Loucy (cell line): ENCODE results near the gene PKIB.
"Not testable (repeated sequence)": the region's sequence is repeated elsewhere in the genome, so short reads cannot be mapped to it uniquely, and the experiment has no call there.

ENCODE experiments used
- H2AFZ ChIP-seq: fragments of 200-600 bp; sonication (generic); 2 replicates; pipeline ENCODE4 v1.6.0; 2016; ENCODE audit warnings: antibody characterized with exemption, mild to moderate bottlenecking, low read length, moderate library complexity
- H3F3A ChIP-seq: fragments of 200-600 bp; 2 replicates; pipeline ENCODE4 v1.6.0; 2016; ENCODE audit warnings: antibody characterized with exemption, low read depth, mild to moderate bottlenecking
- H3K27me3 ChIP-seq: fragments of 200-600 bp; sonication (generic); 2 replicates; pipeline ENCODE4 v1.6.1; 2014; ENCODE audit warnings: low read length, mild to moderate bottlenecking; ENCODE audit not compliant: insufficient read depth, poor library complexity, severe bottlenecking
- H3K36me3 ChIP-seq: fragments of 200-600 bp; sonication (generic); 2 replicates; pipeline ENCODE4 v1.6.1; 2016; ENCODE audit warnings: low read length; ENCODE audit not compliant: insufficient read depth
- H3K4me1 ChIP-seq: fragments of 200-600 bp; sonication (generic); 2 replicates; pipeline ENCODE4 v1.5.1; 2014; ENCODE audit warnings: low read length, mild to moderate bottlenecking; ENCODE audit not compliant: insufficient read depth, poor library complexity, severe bottlenecking
- H3K4me2 ChIP-seq: fragments of 200-600 bp; sonication (generic); 2 replicates; pipeline ENCODE4 v1.6.0; 2014; ENCODE audit warnings: antibody characterized with exemption, low read length, low read depth, mild to moderate bottlenecking; ENCODE audit not compliant: poor library complexity, severe bottlenecking
- H3K4me3 ChIP-seq: fragments of 200-600 bp; sonication (generic); 2 replicates; pipeline ENCODE4 v1.5.1; 2014; ENCODE audit warnings: low read length, mild to moderate bottlenecking, mixed read lengths; ENCODE audit not compliant: poor library complexity, severe bottlenecking
- H3K79me2 ChIP-seq: fragments of 200-600 bp; sonication (generic); 2 replicates; pipeline ENCODE4 v1.6.1; 2014; ENCODE audit warnings: low read length; ENCODE audit not compliant: insufficient read depth
- H3K9ac ChIP-seq: fragments of 200-600 bp; sonication (generic); 2 replicates; pipeline ENCODE4 v1.6.0; 2014; ENCODE audit warnings: mild to moderate bottlenecking, low read depth, low read length, moderate library complexity; ENCODE audit not compliant: poor library complexity, severe bottlenecking
- H3K9me2 ChIP-seq: fragments of 200-600 bp; sonication (generic); replicated peaks from 2 replicates; pipeline ENCODE4 v1.6.1; 2016; ENCODE audit warnings: low read depth, low read length, mixed read lengths
- H3K9me3 ChIP-seq: fragments of 200-600 bp; sonication (generic); 2 replicates; pipeline ENCODE4 v1.6.1; 2014; ENCODE audit warnings: mild to moderate bottlenecking, antibody characterized with exemption, low read length, low read depth; ENCODE audit not compliant: insufficient read depth
- H4K20me1 ChIP-seq: fragments of 200-600 bp; sonication (generic); 2 replicates; pipeline ENCODE4 v1.6.0; 2014; ENCODE audit warnings: antibody characterized with exemption, low read length, mild to moderate bottlenecking; ENCODE audit not compliant: insufficient read depth, poor library complexity, severe bottlenecking
- EZH2phosphoT487 ChIP-seq: fragments of 200-600 bp; IDR thresholded peaks from 2 replicates; pipeline ENCODE4 v1.6.1; 2018; ENCODE audit warnings: antibody characterized with exemption, mild to moderate bottlenecking, moderate library complexity, borderline replicate concordance
- TF ChIP-seq, protein P1 (sequence below): fragments of 200-600 bp; sonication (generic); conservative IDR thresholded peaks from 2 replicates; pipeline ENCODE4 v1.5.1; 2014; ENCODE audit warnings: mild to moderate bottlenecking, antibody characterized with exemption, low read length

The PKIB gene

DNA sequence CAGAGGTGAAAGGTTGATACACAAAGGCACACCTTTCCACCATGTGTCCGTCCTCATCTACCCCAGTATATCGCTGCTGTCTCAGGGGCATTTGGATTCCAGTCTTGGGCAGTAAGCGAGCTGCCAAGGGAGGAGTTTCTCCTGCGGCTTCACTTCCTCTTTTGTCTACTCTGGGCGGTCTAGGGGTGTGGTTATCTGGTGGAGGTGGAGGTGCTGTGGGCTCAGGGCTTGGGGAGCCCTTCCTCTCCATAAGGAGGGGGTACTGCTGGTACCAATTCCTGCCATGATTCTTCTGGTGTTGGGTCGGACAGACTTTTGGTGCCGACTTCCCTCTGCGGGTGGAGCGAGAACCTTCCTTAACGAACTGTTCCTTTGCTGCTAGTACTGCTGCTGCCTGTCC, 137.4 kb downstream of the PKIB start:
- H3K4me3 ChIP-seq = no peak overlapping the region
- no peak overlapping the region for H2AFZ ChIP-seq
- H4K20me1 ChIP-seq = no peaks in the 10 kb centered on the region
- no peaks in the 10 kb centered on the region for H3F3A ChIP-seq
- TF ChIP-seq, protein P1, sequence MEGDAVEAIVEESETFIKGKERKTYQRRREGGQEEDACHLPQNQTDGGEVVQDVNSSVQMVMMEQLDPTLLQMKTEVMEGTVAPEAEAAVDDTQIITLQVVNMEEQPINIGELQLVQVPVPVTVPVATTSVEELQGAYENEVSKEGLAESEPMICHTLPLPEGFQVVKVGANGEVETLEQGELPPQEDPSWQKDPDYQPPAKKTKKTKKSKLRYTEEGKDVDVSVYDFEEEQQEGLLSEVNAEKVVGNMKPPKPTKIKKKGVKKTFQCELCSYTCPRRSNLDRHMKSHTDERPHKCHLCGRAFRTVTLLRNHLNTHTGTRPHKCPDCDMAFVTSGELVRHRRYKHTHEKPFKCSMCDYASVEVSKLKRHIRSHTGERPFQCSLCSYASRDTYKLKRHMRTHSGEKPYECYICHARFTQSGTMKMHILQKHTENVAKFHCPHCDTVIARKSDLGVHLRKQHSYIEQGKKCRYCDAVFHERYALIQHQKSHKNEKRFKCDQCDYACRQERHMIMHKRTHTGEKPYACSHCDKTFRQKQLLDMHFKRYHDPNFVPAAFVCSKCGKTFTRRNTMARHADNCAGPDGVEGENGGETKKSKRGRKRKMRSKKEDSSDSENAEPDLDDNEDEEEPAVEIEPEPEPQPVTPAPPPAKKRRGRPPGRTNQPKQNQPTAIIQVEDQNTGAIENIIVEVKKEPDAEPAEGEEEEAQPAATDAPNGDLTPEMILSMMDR = no peak
- no peak for TF ChIP-seq EZH2phosphoT487
- no peak overlapping the region for H3K9ac ChIP-seq
- no peak overlapping the region for H3K4me2 ChIP-seq
- no peaks in the 10 kb centered on the region for H3K36me3 ChIP-seq
- no peaks in the 10 kb centered on the region for H3K27me3 ChIP-seq
- H3K9me3 ChIP-seq = no peaks in the 10 kb centered on the region
- peaks cover 5% of the 10 kb centered on the region for H3K4me1 ChIP-seq
- H3K9me2 ChIP-seq = no peaks in the 10 kb centered on the region
- H3K79me2 ChIP-seq = no peaks in the 10 kb centered on the region

DNA sequence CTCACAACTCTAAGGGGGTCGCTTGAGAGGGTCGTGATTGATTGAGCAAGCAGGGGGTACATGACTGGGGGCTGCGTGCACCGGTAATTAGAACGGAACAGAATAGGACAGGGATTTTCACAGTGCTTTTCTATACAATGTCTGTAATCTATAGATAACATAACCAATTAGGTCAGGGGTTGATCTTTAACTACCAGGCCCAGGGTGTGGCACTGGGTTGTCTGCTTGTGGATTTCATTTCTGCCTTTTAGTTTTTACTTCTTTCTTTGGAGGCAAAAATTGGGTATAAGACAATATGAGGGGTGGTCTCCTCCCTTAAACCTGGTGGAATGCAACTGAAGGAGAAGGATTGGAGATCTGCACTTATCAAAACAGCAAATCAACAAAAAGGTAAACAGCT, 138.7 kb downstream of the PKIB start:
- not testable (repeated sequence) for H4K20me1 ChIP-seq, H3K9ac ChIP-seq, H3K4me1 ChIP-seq, H3K27me3 ChIP-seq, H3K4me3 ChIP-seq, H3K9me2 ChIP-seq, H3F3A ChIP-seq, H2AFZ ChIP-seq, H3K79me2 ChIP-seq, H3K36me3 ChIP-seq, H3K4me2 ChIP-seq, H3K9me3 ChIP-seq

DNA sequence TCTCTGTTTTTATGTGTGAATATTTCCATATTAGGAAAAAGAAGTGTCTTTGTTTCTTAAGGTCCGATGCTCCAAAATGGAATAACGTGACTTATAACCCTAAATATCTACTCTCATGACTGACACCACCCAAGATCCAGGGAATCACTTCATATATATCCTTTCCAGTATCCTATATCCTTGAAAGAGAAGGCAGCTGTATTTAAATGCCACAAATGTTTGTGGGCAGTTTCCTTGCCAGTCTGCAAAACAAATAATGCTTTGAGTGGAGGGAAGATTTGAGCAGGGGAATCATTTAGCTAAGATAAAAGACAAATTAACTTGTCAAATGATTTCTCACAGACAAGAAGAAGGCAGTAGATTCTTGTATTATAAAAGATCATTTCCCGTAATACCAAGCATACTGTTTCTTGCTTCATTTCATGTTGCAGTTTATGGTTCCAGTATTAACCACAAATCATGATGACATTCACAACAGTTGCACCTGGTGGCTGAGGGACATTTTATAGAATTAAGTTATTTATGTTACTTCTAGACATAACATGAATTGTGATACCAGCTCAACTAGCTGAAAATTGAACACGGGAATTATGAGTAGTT, 139.3 kb downstream of the PKIB start:
- no peak overlapping the region for H2AFZ ChIP-seq
- no peaks in the 10 kb centered on the region for H3K79me2 ChIP-seq
- no peaks in the 10 kb centered on the region for H3K9me2 ChIP-seq
- TF ChIP-seq, protein P1 = no peak
- TF ChIP-seq EZH2phosphoT487 = no peak
- no peaks in the 10 kb centered on the region for H4K20me1 ChIP-seq
- no peaks in the 10 kb centered on the region for H3K9me3 ChIP-seq
- no peaks in the 10 kb centered on the region for H3F3A ChIP-seq
- H3K36me3 ChIP-seq = no peaks in the 10 kb centered on the region
- no peak overlapping the region for H3K4me3 ChIP-seq
- H3K27me3 ChIP-seq = no peaks in the 10 kb centered on the region
- no peak overlapping the region for H3K4me2 ChIP-seq
- H3K9ac ChIP-seq = no peak overlapping the region
- H3K4me1 ChIP-seq = peaks cover 5% of the 10 kb centered on the region

DNA sequence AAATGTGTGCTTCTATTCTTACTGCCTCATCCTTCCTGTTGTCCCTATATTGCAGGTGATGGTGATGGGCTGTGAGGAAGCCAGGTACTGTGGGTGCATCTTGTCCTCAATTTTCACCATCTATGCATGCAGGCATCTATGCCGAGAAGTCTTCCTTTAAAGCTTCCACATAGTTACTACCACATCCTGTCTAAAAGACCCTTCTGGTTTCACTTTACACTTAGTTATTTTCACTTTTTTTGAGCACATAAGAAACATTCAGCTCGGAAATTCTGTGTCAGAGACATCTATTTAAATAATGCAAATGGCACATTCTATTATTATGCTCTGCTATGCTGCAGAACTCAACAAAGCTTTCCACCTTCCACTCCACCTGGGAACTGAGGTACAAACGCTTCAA, 141.1 kb downstream of the PKIB start:
- Histone ChIP-seq H3K79me2 (no peaks in the 10 kb centered on the region), H3K27me3 (no peaks in the 10 kb centered on the region), H3K4me2 (peak overlapping the region; percentile 37), H3K36me3 (no peaks in the 10 kb centered on the region), H2AFZ (peak overlapping the region; percentile 84), H3K9me3 (no peaks in the 10 kb centered on the region), H4K20me1 (no peaks in the 10 kb centered on the region), H3K4me1 (peaks cover 5% of the 10 kb centered on the region), H3K9ac (no peak overlapping the region), H3F3A (no peaks in the 10 kb centered on the region), H3K4me3 (peak overlapping the region; percentile 51), H3K9me2 (no peaks in the 10 kb centered on the region)
- TF ChIP-seq, protein P1 = no peak
- TF ChIP-seq EZH2phosphoT487 = no peak
